ENCODE results near the gene DNAJA2. TPM values are rescaled to one million over a fixed set of nuclear protein-coding genes. Genes with fewer than 3 reads are reported as not detected.

DNAJA2 gene
- total RNA-seq, 1 experiment from 2014 or later: 65.7 TPM

- DNase-seq (ENCODE audit: low read depth): no peak
Measured at GRCh38 chr16:46928811-46929210, 44.7 kb downstream of the DNAJA2 start.

- no peak for DNase-seq (ENCODE audit: low read depth)
Measured at GRCh38 chr16:46927273-46927672, 46.2 kb downstream of the DNAJA2 start.

GRCh38 chr16:46926470-46927225 lies 46.8 kb downstream of the DNAJA2 start:
- no peak for DNase-seq (ENCODE audit: low read depth)

GRCh38 chr16:46924402-46924801 lies 49.1 kb downstream of the DNAJA2 start:
- DNase-seq (ENCODE audit: low read depth): no peak

GRCh38 chr16:46923513-46924295 lies 49.8 kb downstream of the DNAJA2 start:
- no peak for DNase-seq (ENCODE audit: low read depth)

- DNase-seq (ENCODE audit: low read depth): no peak
Measured at GRCh38 chr16:46922239-46922638, 51.2 kb downstream of the DNAJA2 start.

GRCh38 chr16:46920402-46921068 lies 52.9 kb downstream of the DNAJA2 start:
- no peak for DNase-seq (ENCODE audit: low read depth)

- no peak for DNase-seq (ENCODE audit: low read depth)
Measured at GRCh38 chr16:46918905-46919792, 54.3 kb downstream of the DNAJA2 start.

- no peak for DNase-seq (ENCODE audit: low read depth)
Measured at GRCh38 chr16:46918400-46918799, 55.1 kb downstream of the DNAJA2 start.

- no peak for DNase-seq (ENCODE audit: low read depth)
Measured at GRCh38 chr16:46916980-46917379, 56.5 kb downstream of the DNAJA2 start.

GRCh38 chr16:46915483-46916025 lies 57.9 kb downstream of the DNAJA2 start:
- no peak for DNase-seq (ENCODE audit: low read depth)

GRCh38 chr16:46914556-46915201 lies 58.8 kb downstream of the DNAJA2 start:
- no peak for DNase-seq (ENCODE audit: low read depth)

- DNase-seq (ENCODE audit: low read depth): no peak
Measured at GRCh38 chr16:46911650-46912049, 61.8 kb downstream of the DNAJA2 start.

GRCh38 chr16:46911038-46911437 lies 62.4 kb downstream of the DNAJA2 start:
- no peak for DNase-seq (ENCODE audit: low read depth)

GRCh38 chr16:46908540-46909372 lies 64.7 kb downstream of the DNAJA2 start:
- DNase-seq (ENCODE audit: low read depth): peak; percentile 49

- no peak for DNase-seq (ENCODE audit: low read depth)
Measured at GRCh38 chr16:46907061-46907774, 66.3 kb downstream of the DNAJA2 start.

- no peak for DNase-seq (ENCODE audit: low read depth)
Measured at GRCh38 chr16:46906360-46907060, 67.0 kb downstream of the DNAJA2 start.

Data from LHCN-M2 (cell line).